ENCODE results near the gene CCDC177. TPM values are rescaled to one million over a fixed set of nuclear protein-coding genes. Genes with fewer than 3 reads are reported as not detected.

CCDC177 gene
- total RNA-seq, 1 experiment from 2014 or later: 0.82 TPM

GRCh38 chr14:69528143-69528542 is 46.5 kb downstream of the CCDC177 start:
- CTCF ChIA-PET: interaction anchor here (0.6 kb wide), 1 partner anchor 376 kb away, joined by 3 read pairs; no protein-coding TSS in a partner anchor

DNA sequence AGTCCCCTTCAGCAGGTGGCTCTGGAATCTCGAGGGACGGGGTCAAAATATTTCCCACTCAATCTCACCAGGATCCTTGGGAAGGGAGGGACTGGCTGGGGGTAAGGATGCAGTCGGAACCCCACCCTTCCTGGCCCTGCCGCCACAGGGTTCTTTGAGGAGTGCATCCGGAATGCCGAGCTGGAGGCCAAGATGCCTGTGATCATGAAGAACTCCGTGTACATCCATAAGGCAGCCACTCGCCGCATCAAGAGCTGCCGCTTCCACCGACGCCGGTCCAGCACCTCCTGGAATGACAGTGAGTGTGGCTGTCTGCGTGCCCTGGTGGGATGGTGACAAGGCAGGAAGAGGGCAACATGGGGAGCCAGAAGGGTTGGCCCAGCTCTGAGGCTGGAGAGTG is 47.0 kb downstream of the CCDC177 start:
- Mint-ChIP-seq H3K27ac (ENCODE audit: unreplicated experiment) (no peak overlapping the region), H3K36me3 (ENCODE audit: insufficient read depth, unreplicated experiment) (no peaks in the 10 kb centered on the region), H3K4me3 (ENCODE audit: unreplicated experiment) (no peak overlapping the region), H3K27me3 (ENCODE audit: insufficient read depth, unreplicated experiment) (no peaks in the 10 kb centered on the region), H3K9me3 (ENCODE audit: unreplicated experiment) (no peaks in the 10 kb centered on the region), H3K4me1 (ENCODE audit: low read depth, unreplicated experiment) (peaks cover 6% of the 10 kb centered on the region)
- peak in 1 of 2 experiments; percentile 23 for DNase-seq
- intact Hi-C loops (cut with micrococcal nuclease; ENCODE audit: unreplicated experiment): no loop called here
- POLR2A ChIA-PET: no interaction called here
- Histone ChIP-seq H3K9me3 (no peaks in the 10 kb centered on the region), H3K4me1 (peaks cover 12% of the 10 kb centered on the region), H3K4me3 (ENCODE audit: low read depth, low read length) (no peak overlapping the region), H3K36me3 (ENCODE audit: control insufficient read depth, insufficient read depth, low read length) (no peaks in the 10 kb centered on the region), H3K27me3 (replicated peaks; ENCODE audit: control insufficient read depth, insufficient read depth, low read length) (no peaks in the 10 kb centered on the region)
- BruUV-seq (replicated peaks): no TSS peak
- CTCF ChIA-PET: interaction anchor here (0.6 kb wide), 1 partner anchor 376 kb away, joined by 3 read pairs; no protein-coding TSS in a partner anchor
- TF ChIP-seq, protein P1, sequence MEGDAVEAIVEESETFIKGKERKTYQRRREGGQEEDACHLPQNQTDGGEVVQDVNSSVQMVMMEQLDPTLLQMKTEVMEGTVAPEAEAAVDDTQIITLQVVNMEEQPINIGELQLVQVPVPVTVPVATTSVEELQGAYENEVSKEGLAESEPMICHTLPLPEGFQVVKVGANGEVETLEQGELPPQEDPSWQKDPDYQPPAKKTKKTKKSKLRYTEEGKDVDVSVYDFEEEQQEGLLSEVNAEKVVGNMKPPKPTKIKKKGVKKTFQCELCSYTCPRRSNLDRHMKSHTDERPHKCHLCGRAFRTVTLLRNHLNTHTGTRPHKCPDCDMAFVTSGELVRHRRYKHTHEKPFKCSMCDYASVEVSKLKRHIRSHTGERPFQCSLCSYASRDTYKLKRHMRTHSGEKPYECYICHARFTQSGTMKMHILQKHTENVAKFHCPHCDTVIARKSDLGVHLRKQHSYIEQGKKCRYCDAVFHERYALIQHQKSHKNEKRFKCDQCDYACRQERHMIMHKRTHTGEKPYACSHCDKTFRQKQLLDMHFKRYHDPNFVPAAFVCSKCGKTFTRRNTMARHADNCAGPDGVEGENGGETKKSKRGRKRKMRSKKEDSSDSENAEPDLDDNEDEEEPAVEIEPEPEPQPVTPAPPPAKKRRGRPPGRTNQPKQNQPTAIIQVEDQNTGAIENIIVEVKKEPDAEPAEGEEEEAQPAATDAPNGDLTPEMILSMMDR (IDR thresholded peaks at IDR 0.05; ENCODE audit: insufficient read depth in 1 of 2, low read depth in 1 of 2, low read length in 1 of 2, severe bottlenecking in 1 of 2, unreplicated experiment in 1 of 2): no peak

More at GRCh38 chr14:69528143-69528542, 46.5 kb downstream of the CCDC177 start:
- Mint-ChIP-seq H3K4me1 (ENCODE audit: low read depth, unreplicated experiment) (peaks cover 6% of the 10 kb centered on the region), H3K36me3 (ENCODE audit: insufficient read depth, unreplicated experiment) (no peaks in the 10 kb centered on the region), H3K27me3 (ENCODE audit: insufficient read depth, unreplicated experiment) (no peaks in the 10 kb centered on the region), H3K9me3 (ENCODE audit: unreplicated experiment) (no peaks in the 10 kb centered on the region), H3K4me3 (ENCODE audit: unreplicated experiment) (no peak overlapping the region), H3K27ac (ENCODE audit: unreplicated experiment) (no peak overlapping the region)
- intact Hi-C loops (cut with micrococcal nuclease; ENCODE audit: unreplicated experiment): no loop called here
- no peak for DNase-seq
- Histone ChIP-seq H3K9me3 (no peaks in the 10 kb centered on the region), H3K4me1 (peaks cover 17% of the 10 kb centered on the region), H3K36me3 (ENCODE audit: control insufficient read depth, insufficient read depth, low read length) (no peaks in the 10 kb centered on the region), H3K4me3 (ENCODE audit: low read depth, low read length) (no peak overlapping the region), H3K27me3 (replicated peaks; ENCODE audit: control insufficient read depth, insufficient read depth, low read length) (no peaks in the 10 kb centered on the region)
- no TSS peak for BruUV-seq (replicated peaks)
- POLR2A ChIA-PET: no interaction called here
- TF ChIP-seq, protein P1 (IDR thresholded peaks at IDR 0.05; ENCODE audit: insufficient read depth in 1 of 2, low read depth in 1 of 2, low read length in 1 of 2, severe bottlenecking in 1 of 2, unreplicated experiment in 1 of 2): no peak

DNA sequence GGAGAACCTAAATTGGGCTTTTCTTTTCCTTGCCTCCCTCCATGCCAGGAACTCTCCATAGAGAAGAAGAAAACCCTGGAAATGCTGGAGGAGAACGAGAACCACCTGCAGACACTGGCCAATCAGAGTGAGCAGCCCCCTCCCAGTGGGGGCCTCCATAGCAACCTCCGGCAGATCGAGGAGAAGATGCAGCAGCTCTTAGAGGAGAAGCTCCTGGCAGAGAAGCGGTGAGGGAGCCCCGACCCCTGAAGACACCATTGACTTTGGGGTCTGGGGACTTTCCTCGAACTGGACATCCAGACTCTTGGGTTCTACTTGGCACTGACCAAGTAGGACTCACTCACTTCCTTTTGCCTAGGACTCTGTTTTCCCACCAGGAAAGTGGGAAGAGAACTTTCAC is 48.8 kb downstream of the CCDC177 start:
- Histone ChIP-seq H3K36me3 (ENCODE audit: control insufficient read depth, insufficient read depth, low read length) (no peaks in the 10 kb centered on the region), H3K9me3 (no peaks in the 10 kb centered on the region), H3K4me1 (no peaks in the 10 kb centered on the region), H3K4me3 (ENCODE audit: low read depth, low read length) (no peak overlapping the region), H3K27me3 (replicated peaks; ENCODE audit: control insufficient read depth, insufficient read depth, low read length) (no peaks in the 10 kb centered on the region)
- TF ChIP-seq, protein P1 (IDR thresholded peaks at IDR 0.05; ENCODE audit: insufficient read depth in 1 of 2, low read depth in 1 of 2, low read length in 1 of 2, severe bottlenecking in 1 of 2, unreplicated experiment in 1 of 2): no peak
- ChIA-PET CTCF (no interaction called here), POLR2A (no interaction called here)
- no TSS peak for BruUV-seq (replicated peaks)
- Mint-ChIP-seq H3K36me3 (ENCODE audit: insufficient read depth, unreplicated experiment) (no peaks in the 10 kb centered on the region), H3K4me1 (ENCODE audit: low read depth, unreplicated experiment) (no peaks in the 10 kb centered on the region), H3K27me3 (ENCODE audit: insufficient read depth, unreplicated experiment) (no peaks in the 10 kb centered on the region), H3K4me3 (ENCODE audit: unreplicated experiment) (no peak overlapping the region), H3K27ac (ENCODE audit: unreplicated experiment) (no peak overlapping the region), H3K9me3 (ENCODE audit: unreplicated experiment) (no peaks in the 10 kb centered on the region)
- intact Hi-C loops (cut with micrococcal nuclease; ENCODE audit: unreplicated experiment): no loop called here
- DNase-seq: no peak

Measured in Caco-2 (cell line).